Astrocyte (in vitro differentiated cells and primary cell): ENCODE results near the gene CD4. TPM values are rescaled to one million over a fixed set of nuclear protein-coding genes. Genes with fewer than 3 reads are reported as not detected.

ENCODE experiments used
- DNase-seq: peaks from one replicate; pipeline ENCODE4 v3.0.0-alpha.2; 2010; ENCODE audit warnings: low read depth
- FAIRE-seq: peaks from 2 replicates; lab custom pipeline; 2011; peaks lifted over from hg19 to GRCh38; lab: Jason Lieb, UNC
- H2AFZ ChIP-seq: 2 replicates; pipeline ENCODE4 v1.6.0; 2012; ENCODE audit warnings: low read depth, low read length, inconsistent platforms
- H3K27ac ChIP-seq: 2 replicates; pipeline ENCODE4 v1.5.1; 2011; ENCODE audit warnings: low read depth, low read length, inconsistent platforms
- H3K27me3 ChIP-seq: 2 replicates; pipeline ENCODE4 v1.6.0; 2011; ENCODE audit warnings: low read length, inconsistent platforms; ENCODE audit not compliant: insufficient read depth
- H3K36me3 ChIP-seq: 2 replicates; pipeline ENCODE4 v1.5.1; 2011; ENCODE audit warnings: low read length, inconsistent platforms; ENCODE audit not compliant: insufficient read depth
- H3K4me1 ChIP-seq: 2 replicates; pipeline ENCODE4 v1.5.1; 2011; ENCODE audit warnings: low read length, inconsistent platforms; ENCODE audit not compliant: insufficient read depth
- H3K4me2 ChIP-seq: 2 replicates; pipeline ENCODE4 v1.6.0; 2012; ENCODE audit warnings: low read length, inconsistent platforms
- H3K4me3 ChIP-seq: 2 replicates; pipeline ENCODE4 v1.5.1; 2011; ENCODE audit warnings: low read depth, mild to moderate bottlenecking, low read length, inconsistent platforms; ENCODE audit not compliant: insufficient read depth
- H3K79me2 ChIP-seq: 2 replicates; pipeline ENCODE4 v1.6.0; 2012; ENCODE audit warnings: mild to moderate bottlenecking, low read length, inconsistent platforms; ENCODE audit not compliant: insufficient read depth
- H3K9ac ChIP-seq: 2 replicates; pipeline ENCODE4 v1.6.0; 2012; ENCODE audit warnings: mild to moderate bottlenecking, low read length, inconsistent platforms
- H3K9me3 ChIP-seq: 2 replicates; pipeline ENCODE4 v1.5.1; 2012; ENCODE audit warnings: low read depth, mild to moderate bottlenecking, low read length, inconsistent platforms; ENCODE audit not compliant: insufficient read depth
- H4K20me1 ChIP-seq: 2 replicates; pipeline ENCODE4 v1.6.0; 2012; ENCODE audit warnings: low read length, inconsistent platforms; ENCODE audit not compliant: insufficient read depth
- H3K27ac Mint-ChIP-seq: one replicate; pipeline ENCODE4 v1.8.0; 2021; ENCODE audit warnings: mild to moderate bottlenecking, mixed read lengths; ENCODE audit not compliant: unreplicated experiment
- H3K27me3 Mint-ChIP-seq: one replicate; pipeline ENCODE4 v1.8.0; 2021; ENCODE audit warnings: low read depth, mixed read lengths; ENCODE audit not compliant: unreplicated experiment
- H3K36me3 Mint-ChIP-seq: one replicate; pipeline ENCODE4 v1.8.0; 2021; ENCODE audit warnings: low read depth, mixed read lengths; ENCODE audit not compliant: unreplicated experiment
- H3K4me1 Mint-ChIP-seq: one replicate; pipeline ENCODE4 v1.8.0; 2021; ENCODE audit warnings: low read depth, mixed read lengths; ENCODE audit not compliant: unreplicated experiment
- H3K4me3 Mint-ChIP-seq: one replicate; pipeline ENCODE4 v1.8.0; 2021; ENCODE audit warnings: mild to moderate bottlenecking, moderate library complexity, mixed read lengths; ENCODE audit not compliant: unreplicated experiment
- H3K9me3 Mint-ChIP-seq: one replicate; pipeline ENCODE4 v1.8.0; 2021; ENCODE audit warnings: mild to moderate bottlenecking, mixed read lengths; ENCODE audit not compliant: unreplicated experiment
- CTCF ChIP-seq: IDR thresholded peaks from 2 replicates; pipeline ENCODE4 v1.5.1; 2011; ENCODE audit warnings: low read depth, mild to moderate bottlenecking, inconsistent platforms, low read length, moderate library complexity; ENCODE audit not compliant: insufficient read depth
- EZH2 ChIP-seq: IDR thresholded peaks from 2 replicates; pipeline ENCODE4 v1.6.1; 2012; ENCODE audit warnings: mild to moderate bottlenecking, low read length, inconsistent platforms; ENCODE audit not compliant: insufficient read depth
- total RNA-seq: library from RNA; stranded (reverse); gene quantifications from 2 replicates; pipeline ENCODE4 v1.2.1, GENCODE V29; 2021

The CD4 gene
- total RNA-seq, 1 donor from 2014 or later = 0.54 TPM

- peak; percentile 98 for DNase-seq
- Mint-ChIP-seq H3K27me3 (no peaks in the 10 kb centered on the region), H3K36me3 (peaks cover 8% of the 10 kb centered on the region), H3K9me3 (no peaks in the 10 kb centered on the region), H3K4me1 (peaks cover 12% of the 10 kb centered on the region), H3K27ac (peak within 1 kb of the TSS; percentile 93), H3K4me3 (peak within 1 kb of the TSS; percentile 96)
- no peaks in the 10 kb centered on the region for H3K27me3 ChIP-seq
- H3K27ac ChIP-seq = peak within 1 kb of the TSS; percentile 89
- peak; percentile 65 for FAIRE-seq
- H4K20me1 ChIP-seq = peaks cover 46% of the 10 kb centered on the region
- H3K79me2 ChIP-seq = peaks cover 69% of the 10 kb centered on the region
- no peak for TF ChIP-seq EZH2
- no peak for TF ChIP-seq CTCF
- peak within 1 kb of the TSS; percentile 87 for H3K4me3 ChIP-seq
- H3K4me1 ChIP-seq = peaks cover 19% of the 10 kb centered on the region
- no peaks in the 10 kb centered on the region for H3K9me3 ChIP-seq
- peak within 1 kb of the TSS; percentile 97 for H2AFZ ChIP-seq
- peak within 1 kb of the TSS; percentile 88 for H3K9ac ChIP-seq
- H3K36me3 ChIP-seq = peaks cover 19% of the 10 kb centered on the region
- H3K4me2 ChIP-seq = peak within 1 kb of the TSS; percentile 88
Observed at GRCh38 chr12:6851153-6851920, 62.0 kb downstream of the CD4 start, which contains the start of gene CDCA3. CDCA3 (minus strand) TSS chr12:6851286; CDS start chr12:6850952, 334 bp downstream.

GRCh38 chr12:6851921-6852650 is 62.8 kb downstream of the CD4 start, which contains the start of gene USP5:
USP5 (plus strand) TSS chr12:6852150; CDS start chr12:6852180, 30 bp downstream.
- peak within 1 kb of the TSS; percentile 87 for H3K4me3 ChIP-seq
- peaks cover 12% of the 10 kb centered on the region for H3K4me1 Mint-ChIP-seq
- peaks cover 4% of the 10 kb centered on the region for H3K36me3 Mint-ChIP-seq
- H3K4me1 ChIP-seq = peaks cover 19% of the 10 kb centered on the region
- FAIRE-seq = peak; percentile 80
- H3K4me2 ChIP-seq = peak within 1 kb of the TSS; percentile 88
- no peaks in the 10 kb centered on the region for H3K9me3 ChIP-seq
- peaks cover 39% of the 10 kb centered on the region for H4K20me1 ChIP-seq
- H3K9me3 Mint-ChIP-seq = no peaks in the 10 kb centered on the region
- peak within 1 kb of the TSS; percentile 88 for H3K9ac ChIP-seq
- DNase-seq = peak; percentile 99
- H3K27ac ChIP-seq = peak within 1 kb of the TSS; percentile 89
- TF ChIP-seq CTCF = no peak
- no peak for TF ChIP-seq EZH2
- peak within 1 kb of the TSS; percentile 97 for H2AFZ ChIP-seq
- H3K79me2 ChIP-seq = peaks cover 64% of the 10 kb centered on the region
- H3K36me3 ChIP-seq = peaks cover 16% of the 10 kb centered on the region
- no peaks in the 10 kb centered on the region for H3K27me3 ChIP-seq
- no peaks in the 10 kb centered on the region for H3K27me3 Mint-ChIP-seq
- H3K27ac Mint-ChIP-seq = peak within 1 kb of the TSS; percentile 93
- peak within 1 kb of the TSS; percentile 96 for H3K4me3 Mint-ChIP-seq
